ENCODE measurements around the gene NELFCD.
"Not testable (repeated sequence)": the region's sequence is repeated elsewhere in the genome, so short reads cannot be mapped to it uniquely, and the experiment has no call there.

Gene NELFCD

GRCh38 chr20:59010995-59011873 lies 30.2 kb downstream of the NELFCD start:
- no peak for TF ChIP-seq GABPA (IDR thresholded peaks at IDR 0.05; ENCODE audit: low read depth)
- no peak for TF ChIP-seq POLR2AphosphoS5 (IDR thresholded peaks at IDR 0.05; ENCODE audit: low read depth)
- TF ChIP-seq SPI1 (IDR thresholded peaks at IDR 0.05; ENCODE audit: borderline replicate concordance, low read depth): no peak
- no peak for TF ChIP-seq CTCF (IDR thresholded peaks at IDR 0.05; ENCODE audit: insufficient read depth, low read length)
- no peak for TF ChIP-seq REST (IDR thresholded peaks at IDR 0.05; ENCODE audit: insufficient replicate concordance, low read depth)
- no peak overlapping the region for H3K4me3 ChIP-seq (replicated peaks; ENCODE audit: insufficient read depth, low read length)
- no peak for DNase-seq (ENCODE audit: low read depth in 1 of 2, low spot score in 1 of 2)
- no peak overlapping the region for H3K27ac ChIP-seq (replicated peaks)
- no peaks in the 10 kb centered on the region for H3K27me3 ChIP-seq (ENCODE audit: insufficient read depth, poor library complexity, severe bottlenecking)

- H3K4me3 ChIP-seq (replicated peaks; ENCODE audit: insufficient read depth, low read length); H3K27me3 ChIP-seq (ENCODE audit: insufficient read depth, poor library complexity, severe bottlenecking); DNase-seq (ENCODE audit: low read depth in 1 of 2, low spot score in 1 of 2); H3K27ac ChIP-seq (replicated peaks): not testable (repeated sequence)
Observed at GRCh38 chr20:59011874-59012157, 30.8 kb downstream of the NELFCD start.

- DNase-seq (ENCODE audit: low read depth in 1 of 2, low spot score in 1 of 2): no peak
- Histone ChIP-seq H3K4me3 (replicated peaks; ENCODE audit: insufficient read depth, low read length) (no peak overlapping the region), H3K27me3 (ENCODE audit: insufficient read depth, poor library complexity, severe bottlenecking) (no peaks in the 10 kb centered on the region), H3K27ac (replicated peaks) (no peak overlapping the region)
- TF ChIP-seq GABPA (IDR thresholded peaks at IDR 0.05; ENCODE audit: low read depth) (no peak), SPI1 (IDR thresholded peaks at IDR 0.05; ENCODE audit: borderline replicate concordance, low read depth) (no peak), REST (IDR thresholded peaks at IDR 0.05; ENCODE audit: insufficient replicate concordance, low read depth) (no peak), POLR2AphosphoS5 (IDR thresholded peaks at IDR 0.05; ENCODE audit: low read depth) (no peak), CTCF (IDR thresholded peaks at IDR 0.05; ENCODE audit: insufficient read depth, low read length) (no peak)
Observed at GRCh38 chr20:59013031-59013951, 32.2 kb downstream of the NELFCD start.

- DNase-seq (ENCODE audit: low read depth in 1 of 2, low spot score in 1 of 2): no peak
Observed at GRCh38 chr20:59013959-59014608, 33.0 kb downstream of the NELFCD start.

More at GRCh38 chr20:59013959-59014608, 33.0 kb downstream of the NELFCD start:
- Histone ChIP-seq H3K4me3 (replicated peaks; ENCODE audit: insufficient read depth, low read length) (no peak overlapping the region), H3K27ac (replicated peaks) (no peak overlapping the region), H3K27me3 (ENCODE audit: insufficient read depth, poor library complexity, severe bottlenecking) (no peaks in the 10 kb centered on the region)
- no peak for TF ChIP-seq POLR2AphosphoS5 (IDR thresholded peaks at IDR 0.05; ENCODE audit: low read depth)
- TF ChIP-seq SPI1 (IDR thresholded peaks at IDR 0.05; ENCODE audit: borderline replicate concordance, low read depth): no peak
- no peak for TF ChIP-seq CTCF (IDR thresholded peaks at IDR 0.05; ENCODE audit: insufficient read depth, low read length)
- TF ChIP-seq REST (IDR thresholded peaks at IDR 0.05; ENCODE audit: insufficient replicate concordance, low read depth): no peak
- no peak for TF ChIP-seq GABPA (IDR thresholded peaks at IDR 0.05; ENCODE audit: low read depth)
